Nephron (organoid): ENCODE measurements around the gene ATP1A2.

Source experiments
- H3K27ac Mint-ChIP-seq, 3 experiments: 2 replicates each; pipeline ENCODE4 v1.8.0; 2020; ENCODE audit warnings: mixed read lengths in 3 of 3, mild to moderate bottlenecking in 2 of 3, moderate library complexity in 1 of 3
- H3K27me3 Mint-ChIP-seq: 2 replicates; pipeline ENCODE4 v1.8.0; 2021; ENCODE audit warnings: low read depth, mild to moderate bottlenecking, moderate library complexity, mixed read lengths
- H3K36me3 Mint-ChIP-seq: 2 replicates; pipeline ENCODE4 v1.8.0; 2020; ENCODE audit warnings: low read depth, mixed read lengths
- H3K4me1 Mint-ChIP-seq: 2 replicates; pipeline ENCODE4 v1.8.0; 2020; ENCODE audit warnings: mixed read lengths
- H3K4me3 Mint-ChIP-seq, 3 experiments: 2 replicates each; pipeline ENCODE4 v1.8.0; 2020; ENCODE audit warnings: mild to moderate bottlenecking in 3 of 3, mixed read lengths in 3 of 3, moderate library complexity in 2 of 3
- H3K9me3 Mint-ChIP-seq: 2 replicates; pipeline ENCODE4 v1.8.0; 2020; ENCODE audit warnings: mixed read lengths
- TF ChIP-seq, protein P1 (sequence below), 3 experiments: fragments of 200-600 bp; sonication (generic); IDR thresholded peaks; one replicate each; pipeline ENCODE4 v1.5.0; 2021; ENCODE audit warnings: antibody characterized with exemption in 3 of 3; ENCODE audit not compliant: unreplicated experiment in 3 of 3

The ATP1A2 gene

DNA sequence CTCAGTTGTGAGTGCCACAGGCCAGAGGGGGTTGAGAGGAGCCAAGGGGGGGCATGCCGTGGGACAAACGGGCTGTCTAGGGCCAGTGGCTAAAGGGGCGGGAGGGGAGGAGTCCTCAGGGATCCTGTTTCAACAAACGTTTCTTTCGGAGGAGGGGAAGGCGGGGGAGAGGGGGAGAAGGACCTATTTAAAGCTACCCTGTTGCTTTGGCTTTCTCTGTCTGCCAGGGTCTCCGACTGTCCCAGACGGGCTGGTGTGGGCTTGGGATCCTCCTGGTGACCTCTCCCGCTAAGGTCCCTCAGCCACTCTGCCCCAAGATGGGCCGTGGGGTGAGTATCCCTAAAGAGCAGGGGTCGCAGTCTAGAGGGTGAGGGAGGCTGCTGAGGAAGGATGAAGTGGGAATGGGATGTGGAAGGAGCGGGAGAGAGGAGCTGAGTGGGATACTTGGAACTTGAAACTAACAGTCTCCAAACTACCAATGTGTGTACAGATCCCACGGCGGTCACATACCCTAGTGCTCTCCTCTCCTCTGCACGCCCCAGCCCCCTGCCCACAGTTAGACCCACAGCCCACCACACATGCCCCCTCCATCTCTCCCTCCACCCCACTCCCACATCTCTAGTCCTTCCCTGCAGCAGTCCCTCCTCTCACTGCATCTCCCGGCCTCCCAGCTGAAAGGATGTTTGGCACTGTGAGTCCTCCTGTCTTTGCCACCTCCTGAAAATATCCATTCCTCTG, at the start of gene ATP1A2:
Gene ATP1A2 (plus strand): TSS at position 215 of the 738 bp plus-strand sequence. CDS start 103 bp downstream, at position 318.
- Mint-ChIP-seq H3K9me3 (no peaks in the 10 kb centered on the region), H3K27ac (peak within 1 kb of the TSS; percentile 23 to 84 (median 73)), H3K4me3 (peak within 1 kb of the TSS; percentile 76 to 93 (median 86)), H3K4me1 (peaks cover 75% of the 10 kb centered on the region), H3K27me3 (no peaks in the 10 kb centered on the region), H3K36me3 (no peaks in the 10 kb centered on the region)
- TF ChIP-seq, protein P1, sequence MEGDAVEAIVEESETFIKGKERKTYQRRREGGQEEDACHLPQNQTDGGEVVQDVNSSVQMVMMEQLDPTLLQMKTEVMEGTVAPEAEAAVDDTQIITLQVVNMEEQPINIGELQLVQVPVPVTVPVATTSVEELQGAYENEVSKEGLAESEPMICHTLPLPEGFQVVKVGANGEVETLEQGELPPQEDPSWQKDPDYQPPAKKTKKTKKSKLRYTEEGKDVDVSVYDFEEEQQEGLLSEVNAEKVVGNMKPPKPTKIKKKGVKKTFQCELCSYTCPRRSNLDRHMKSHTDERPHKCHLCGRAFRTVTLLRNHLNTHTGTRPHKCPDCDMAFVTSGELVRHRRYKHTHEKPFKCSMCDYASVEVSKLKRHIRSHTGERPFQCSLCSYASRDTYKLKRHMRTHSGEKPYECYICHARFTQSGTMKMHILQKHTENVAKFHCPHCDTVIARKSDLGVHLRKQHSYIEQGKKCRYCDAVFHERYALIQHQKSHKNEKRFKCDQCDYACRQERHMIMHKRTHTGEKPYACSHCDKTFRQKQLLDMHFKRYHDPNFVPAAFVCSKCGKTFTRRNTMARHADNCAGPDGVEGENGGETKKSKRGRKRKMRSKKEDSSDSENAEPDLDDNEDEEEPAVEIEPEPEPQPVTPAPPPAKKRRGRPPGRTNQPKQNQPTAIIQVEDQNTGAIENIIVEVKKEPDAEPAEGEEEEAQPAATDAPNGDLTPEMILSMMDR (IDR thresholded peaks at IDR 0.05; ENCODE audit: unreplicated experiment in 3 of 3) = no peak

DNA sequence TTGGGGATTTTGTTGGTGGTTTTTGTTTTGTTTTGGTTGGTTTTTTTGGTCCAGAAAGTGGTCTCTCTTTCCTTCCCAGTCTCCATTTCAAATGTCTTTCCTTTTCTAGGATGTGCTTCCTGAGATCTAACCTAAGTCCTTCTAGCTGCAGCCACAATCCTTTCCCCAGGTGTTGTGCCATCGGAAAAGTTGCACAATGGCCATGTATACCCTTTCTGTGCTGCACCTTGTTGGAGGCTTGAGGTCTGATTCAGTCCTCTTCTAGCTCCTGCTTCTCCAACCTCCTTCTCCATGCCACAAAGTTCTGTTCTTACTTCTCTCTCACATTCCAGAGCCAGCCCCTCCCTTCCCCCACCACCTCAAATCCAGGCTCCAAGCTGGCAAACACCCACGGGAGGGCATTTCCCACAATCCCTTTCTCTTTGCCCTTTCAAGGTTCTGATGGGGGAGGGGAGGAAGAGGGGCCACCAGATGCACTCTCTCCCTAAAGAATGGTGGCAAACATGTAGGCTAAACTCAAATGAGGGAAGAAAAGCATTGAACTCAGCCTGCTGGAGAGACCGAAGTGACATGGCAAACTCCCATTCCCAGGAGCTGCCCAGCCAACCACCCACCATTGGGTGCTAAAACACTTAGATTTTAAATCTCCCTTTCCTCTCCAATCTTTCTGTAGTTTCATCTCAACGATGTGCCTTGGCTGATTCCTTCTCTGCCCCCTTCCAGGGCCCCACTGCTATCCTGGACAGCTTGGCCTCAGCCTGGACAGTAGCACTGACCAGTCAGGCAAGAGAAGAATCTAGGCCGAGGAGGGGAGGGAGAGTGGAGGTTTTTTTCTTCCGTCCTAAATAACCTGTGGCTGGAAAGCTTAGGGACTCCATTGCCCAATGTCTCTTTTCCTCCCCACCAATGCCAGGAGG, 48.5 kb upstream of the ATP1A2 start:
- Mint-ChIP-seq H3K27ac (peak overlapping the region in 2 of 3 experiments; percentile 43 to 54), H3K4me1 (peaks cover 18% of the 10 kb centered on the region), H3K27me3 (peaks cover 47% of the 10 kb centered on the region), H3K9me3 (no peaks in the 10 kb centered on the region), H3K36me3 (no peaks in the 10 kb centered on the region), H3K4me3 (no peak overlapping the region)
- TF ChIP-seq, protein P1 (IDR thresholded peaks at IDR 0.05; ENCODE audit: unreplicated experiment in 3 of 3) = no peak

DNA sequence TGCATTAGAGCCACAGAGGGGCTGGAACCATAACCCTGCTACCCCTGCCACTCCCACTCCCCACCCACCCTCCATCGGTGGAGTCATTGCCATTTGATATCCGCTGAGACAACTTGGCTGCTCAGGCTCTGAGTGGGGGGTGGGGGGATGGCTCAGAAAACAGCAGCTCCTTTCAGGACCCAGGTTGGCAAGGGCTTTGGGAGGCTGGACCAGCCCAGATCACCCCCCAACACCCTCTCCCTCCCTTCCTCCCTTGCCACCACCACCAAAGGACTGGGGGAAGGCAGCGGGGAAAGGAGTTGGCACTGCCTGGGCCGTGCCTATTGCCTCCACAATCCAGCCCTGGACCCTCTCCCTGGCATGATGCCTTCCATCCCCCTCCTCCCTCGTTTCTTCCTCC, 47.3 kb upstream of the ATP1A2 start:
- H3K36me3 Mint-ChIP-seq = no peaks in the 10 kb centered on the region
- peak overlapping the region in 2 of 3 experiments; percentile 12 to 38 for H3K4me3 Mint-ChIP-seq
- H3K27me3 Mint-ChIP-seq = peaks cover 56% of the 10 kb centered on the region
- TF ChIP-seq, protein P1 (IDR thresholded peaks at IDR 0.05; ENCODE audit: unreplicated experiment in 3 of 3) = no peak
- peaks cover 18% of the 10 kb centered on the region for H3K4me1 Mint-ChIP-seq
- no peak overlapping the region for H3K27ac Mint-ChIP-seq
- no peaks in the 10 kb centered on the region for H3K9me3 Mint-ChIP-seq

DNA sequence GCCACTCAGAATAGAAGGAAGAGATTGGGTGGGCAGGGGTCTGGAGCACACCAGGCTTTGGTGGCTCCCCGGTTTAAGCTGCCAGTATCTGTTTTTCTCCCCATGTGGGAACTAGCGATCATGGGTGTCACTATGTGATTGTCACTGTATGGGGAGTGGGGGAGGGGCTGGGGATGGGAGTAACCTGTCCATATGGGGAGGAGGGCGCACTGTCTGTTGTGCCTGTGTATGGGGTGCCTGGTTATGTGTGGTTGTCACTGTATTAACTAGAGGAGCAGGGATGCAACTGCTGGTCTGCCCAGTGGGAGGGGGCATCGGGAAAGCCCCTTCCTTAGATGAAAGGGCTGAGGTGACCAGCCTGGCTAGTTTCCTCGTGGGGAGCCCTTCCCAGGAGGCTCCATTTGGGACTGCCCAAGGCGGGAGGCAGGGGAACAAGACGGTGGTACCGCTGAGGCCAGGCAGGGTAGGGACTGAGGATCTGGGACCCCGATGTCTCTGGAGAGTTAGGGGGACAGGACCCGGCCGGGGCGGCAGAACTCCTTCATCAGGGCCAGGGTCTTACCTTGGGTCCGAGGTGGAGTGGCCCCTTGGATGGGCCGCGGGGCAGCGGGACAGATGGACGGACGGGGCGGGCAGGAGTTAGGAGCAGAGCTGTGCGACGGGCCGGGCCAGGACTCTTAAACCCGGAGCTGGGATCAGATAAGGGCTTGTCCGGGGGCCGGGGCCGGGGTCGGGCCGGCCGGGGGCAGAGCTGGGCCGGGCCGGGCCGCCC, 45.9 kb upstream of the ATP1A2 start, which contains the start of gene KCNJ10:
Gene KCNJ10 (minus strand): TSS at position 701 of the 772 bp plus-strand sequence. CDS start 27,628 bp downstream, outside the sequence.
- H3K9me3 Mint-ChIP-seq = no peaks in the 10 kb centered on the region
- no peaks in the 10 kb centered on the region for H3K36me3 Mint-ChIP-seq
- H3K4me1 Mint-ChIP-seq = peaks cover 18% of the 10 kb centered on the region
- H3K27me3 Mint-ChIP-seq = peaks cover 63% of the 10 kb centered on the region
- H3K4me3 Mint-ChIP-seq = peak within 1 kb of the TSS; percentile 85 to 90 (median 88)
- peak within 1 kb of the TSS in 1 of 3 experiments; percentile 19 for H3K27ac Mint-ChIP-seq
- TF ChIP-seq, protein P1 (IDR thresholded peaks at IDR 0.05; ENCODE audit: unreplicated experiment in 3 of 3) = no peak

DNA sequence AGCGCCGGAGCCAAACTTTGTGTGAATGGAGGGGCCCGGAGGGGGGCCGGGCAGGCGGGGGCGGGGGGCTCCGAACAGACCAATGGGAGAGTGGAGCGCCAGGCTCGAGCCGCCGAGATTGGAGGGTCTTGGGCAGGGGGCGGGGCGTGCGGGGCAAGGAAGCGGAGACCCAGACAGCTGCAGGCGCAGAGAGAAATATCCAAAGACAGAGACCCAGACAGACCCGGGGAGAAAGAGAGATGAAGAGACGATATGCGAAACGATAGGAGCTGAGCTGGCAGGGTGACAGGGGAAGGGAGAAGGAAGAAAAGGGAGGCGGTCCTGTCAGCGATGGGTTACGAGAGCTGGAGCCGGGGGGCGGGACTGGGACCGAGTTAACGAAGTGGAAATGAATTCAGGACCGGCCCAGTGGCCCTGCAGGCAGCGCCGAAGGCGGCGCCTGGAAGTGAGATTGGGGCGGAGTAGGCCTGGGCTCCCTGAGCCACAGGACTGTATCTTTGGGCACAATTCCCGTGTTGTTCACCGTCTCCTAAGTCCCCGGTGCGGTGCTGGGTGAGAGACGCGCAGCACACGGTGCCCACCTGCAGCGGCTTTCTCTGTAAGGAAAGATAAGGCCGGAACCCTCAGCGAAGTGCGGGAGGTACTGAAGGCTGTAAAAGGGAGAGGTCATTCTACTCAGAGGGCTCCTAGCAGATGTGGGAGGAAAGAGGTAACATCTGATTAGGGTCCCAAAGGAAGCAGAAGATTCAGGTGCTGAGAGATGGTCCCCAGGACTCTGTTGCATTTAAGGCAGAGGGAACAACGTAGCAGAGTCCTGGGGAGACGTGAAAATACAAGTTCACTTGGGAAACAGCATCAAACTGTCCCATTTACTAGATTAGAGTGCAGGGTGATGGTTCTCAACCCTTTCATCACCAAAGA, 45.1 kb upstream of the ATP1A2 start:
- Mint-ChIP-seq H3K27me3 (peaks cover 70% of the 10 kb centered on the region), H3K9me3 (no peaks in the 10 kb centered on the region), H3K27ac (peak overlapping the region in 1 of 3 experiments; percentile 19), H3K4me3 (peak overlapping the region; percentile 85 to 90 (median 88)), H3K36me3 (no peaks in the 10 kb centered on the region), H3K4me1 (peaks cover 18% of the 10 kb centered on the region)
- TF ChIP-seq, protein P1 (IDR thresholded peaks at IDR 0.05; ENCODE audit: unreplicated experiment in 3 of 3) = no peak
